NCI-H2029 treated with DMSO at 0.1 percent for 48 hours (cell line): ENCODE measurements around the gene CENPP.
"Not testable (repeated sequence)": the region's sequence is repeated elsewhere in the genome, so short reads cannot be mapped to it uniquely, and the experiment has no call there.

Source experiments
- DNase-seq: peaks from one replicate; lab custom pipeline; 2025; lab: John Stamatoyannopoulos, UW

The CENPP gene

GRCh38 chr9:92616199-92616641, 290.5 kb downstream of the CENPP start:
- no peak for DNase-seq

DNA sequence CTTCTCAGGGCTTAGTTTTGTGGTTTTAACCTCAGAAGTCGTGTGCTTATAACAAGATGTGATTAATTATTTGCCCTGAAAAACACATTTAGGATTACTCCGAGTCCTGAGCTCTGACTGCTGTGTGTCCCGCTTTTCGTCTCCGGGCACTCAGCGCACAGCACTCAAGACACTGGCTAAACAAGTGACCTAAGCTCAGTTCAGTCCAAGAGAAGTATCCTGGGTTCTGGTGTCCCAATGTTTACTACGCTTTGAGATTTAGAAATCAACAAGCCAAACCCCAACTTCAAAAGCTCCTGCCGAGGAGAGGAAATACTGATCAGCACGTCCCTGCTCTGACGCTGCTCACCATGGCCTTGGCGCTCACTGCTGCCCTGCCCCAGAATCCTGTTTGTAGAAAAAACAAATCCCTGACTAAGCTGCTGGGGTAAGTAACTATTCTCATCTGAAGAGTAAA, 290.9 kb downstream of the CENPP start:
- no peak for DNase-seq

DNA sequence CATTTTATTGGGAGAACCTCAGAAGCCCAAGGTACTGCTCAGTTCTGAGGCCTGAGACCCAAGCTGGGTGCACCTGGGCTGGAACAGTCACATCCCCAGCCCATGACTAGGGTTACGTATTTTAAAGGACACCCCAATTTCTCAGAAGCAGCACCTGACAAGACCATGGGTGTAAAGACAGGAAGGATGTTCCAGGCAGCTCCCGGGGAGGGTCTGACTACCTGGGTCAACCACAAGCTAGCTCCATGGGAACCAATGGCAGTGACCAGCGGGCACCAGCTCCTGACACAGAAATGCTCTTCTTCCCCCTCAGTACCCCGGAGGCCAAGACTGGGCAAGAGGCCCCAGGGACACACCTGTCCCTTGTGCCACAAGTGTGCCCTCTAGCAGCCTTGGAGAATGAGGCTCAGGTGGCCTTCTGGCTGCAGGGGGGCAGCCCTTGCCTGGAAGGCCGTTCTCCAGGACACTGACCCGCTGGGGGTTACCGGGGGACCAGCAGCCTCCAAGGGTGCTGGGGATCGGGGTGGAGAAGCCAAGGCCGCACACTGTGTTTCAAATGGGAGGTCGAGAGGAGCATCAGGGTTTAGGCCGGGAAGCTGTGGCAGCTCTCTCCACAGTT, 291.6 kb downstream of the CENPP start:
- no peak for DNase-seq

GRCh38 chr9:92617951-92618510, 292.3 kb downstream of the CENPP start:
- no peak for DNase-seq

DNA sequence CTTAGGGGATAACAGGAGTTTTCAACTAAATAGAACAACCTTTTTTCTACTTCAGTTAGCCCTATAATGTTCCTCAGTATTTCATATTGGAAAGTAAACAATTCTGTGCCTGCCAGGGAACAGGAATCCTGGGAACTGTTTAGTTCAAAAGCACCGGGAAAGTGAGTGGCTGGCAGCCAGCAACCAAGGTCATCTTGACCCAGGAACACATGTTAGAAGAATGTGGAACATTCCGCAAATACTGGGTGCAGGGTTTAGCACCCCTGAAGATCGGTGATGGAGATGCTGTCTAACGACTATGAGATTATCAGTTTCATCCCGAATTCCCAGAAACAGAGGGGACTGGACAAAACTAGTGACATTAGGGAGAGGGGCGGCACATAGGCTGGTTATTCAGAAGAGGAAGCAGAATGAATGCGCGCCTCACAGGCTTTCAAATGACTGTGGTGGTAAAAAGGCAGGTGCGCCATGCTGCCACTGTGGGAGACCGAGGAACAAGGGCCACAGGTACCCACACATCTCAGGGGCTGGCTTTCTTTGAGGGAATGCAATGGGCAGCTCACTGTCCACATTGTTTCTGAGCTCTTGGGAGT, 293.0 kb downstream of the CENPP start:
- no peak for DNase-seq

- DNase-seq = no peak
These were observed 294.0 kb downstream of the CENPP start for GRCh38 chr9:92619601-92620300.

DNA sequence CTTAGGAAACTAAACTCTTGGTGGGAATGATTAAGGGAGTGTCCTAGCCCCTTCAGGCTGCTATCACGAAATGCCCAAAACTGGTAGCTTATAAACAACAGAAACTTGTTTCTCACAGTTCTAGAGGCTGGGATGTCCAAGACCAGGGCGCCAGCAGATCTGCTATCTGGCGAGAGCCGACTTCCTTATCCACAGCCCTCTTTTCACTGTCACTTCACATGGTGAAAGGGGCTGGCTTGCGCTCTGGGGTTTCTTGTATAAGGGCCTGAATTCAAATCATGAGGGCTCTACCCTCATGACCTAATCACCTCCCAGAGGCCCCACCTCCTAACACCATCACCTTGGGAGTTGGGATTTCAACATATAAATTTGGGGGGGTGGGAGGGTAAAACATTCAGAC, 295.1 kb downstream of the CENPP start:
- DNase-seq = no peak

DNA sequence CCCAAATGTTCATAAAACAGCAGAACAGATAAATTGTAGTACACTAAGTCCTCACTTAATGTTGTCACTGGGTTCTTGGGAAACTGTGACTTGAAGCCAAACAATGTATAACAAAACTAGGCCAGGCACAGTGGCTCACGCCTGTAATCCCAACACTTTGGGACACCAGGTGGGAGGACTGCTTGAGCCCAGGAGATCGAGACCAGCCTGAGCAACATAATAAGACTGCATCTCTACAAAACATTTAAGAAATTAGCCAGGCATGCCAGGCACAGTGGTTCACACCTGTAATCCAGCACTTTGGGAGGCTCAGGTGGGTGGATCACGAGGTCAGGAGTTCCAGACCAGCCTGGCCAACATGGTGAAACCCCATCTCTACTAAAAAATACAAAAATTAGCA, 298.2 kb downstream of the CENPP start:
- not testable (repeated sequence) for DNase-seq

DNA sequence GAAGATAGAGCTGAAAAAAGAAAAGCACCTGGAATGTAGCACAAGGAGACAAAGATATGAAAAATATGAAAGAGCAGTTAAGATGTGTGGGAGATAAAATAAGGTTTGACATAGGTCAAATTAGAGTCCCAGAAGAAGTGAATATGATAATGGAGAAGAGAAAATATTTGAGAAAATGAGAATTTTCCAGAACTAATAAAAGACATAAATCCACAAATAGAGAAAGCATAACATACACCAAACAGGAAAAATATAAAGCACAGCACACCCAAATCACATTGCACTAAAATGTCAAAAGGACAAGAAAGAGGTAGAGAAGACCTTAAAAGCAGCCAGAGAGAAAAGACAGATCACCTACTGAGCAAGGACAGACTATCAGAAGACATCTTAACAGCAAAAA, 300.7 kb downstream of the CENPP start:
- DNase-seq = no peak

DNA sequence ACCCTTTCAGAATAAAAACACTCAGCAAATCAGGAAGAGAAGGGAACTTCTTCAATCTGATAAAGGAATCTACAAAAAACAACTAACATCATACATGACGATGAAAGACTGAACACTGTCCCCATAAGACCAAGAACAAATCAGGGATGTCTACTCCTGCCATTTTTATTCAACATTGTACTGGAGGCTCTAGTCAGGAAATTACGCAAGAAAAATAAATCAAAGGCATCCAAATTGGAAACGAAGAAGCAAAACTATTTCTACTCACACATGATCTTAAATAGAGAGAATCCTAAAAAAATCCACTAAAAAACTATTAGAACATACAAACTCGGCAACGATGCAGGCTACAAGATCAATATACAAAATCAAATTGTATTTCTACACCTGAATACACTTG, 301.9 kb downstream of the CENPP start:
- no peak for DNase-seq

- no peak for DNase-seq
These were observed 305.9 kb downstream of the CENPP start for GRCh38 chr9:92631452-92632343.

GRCh38 chr9:92632641-92633040, 306.9 kb downstream of the CENPP start:
- no peak for DNase-seq

DNA sequence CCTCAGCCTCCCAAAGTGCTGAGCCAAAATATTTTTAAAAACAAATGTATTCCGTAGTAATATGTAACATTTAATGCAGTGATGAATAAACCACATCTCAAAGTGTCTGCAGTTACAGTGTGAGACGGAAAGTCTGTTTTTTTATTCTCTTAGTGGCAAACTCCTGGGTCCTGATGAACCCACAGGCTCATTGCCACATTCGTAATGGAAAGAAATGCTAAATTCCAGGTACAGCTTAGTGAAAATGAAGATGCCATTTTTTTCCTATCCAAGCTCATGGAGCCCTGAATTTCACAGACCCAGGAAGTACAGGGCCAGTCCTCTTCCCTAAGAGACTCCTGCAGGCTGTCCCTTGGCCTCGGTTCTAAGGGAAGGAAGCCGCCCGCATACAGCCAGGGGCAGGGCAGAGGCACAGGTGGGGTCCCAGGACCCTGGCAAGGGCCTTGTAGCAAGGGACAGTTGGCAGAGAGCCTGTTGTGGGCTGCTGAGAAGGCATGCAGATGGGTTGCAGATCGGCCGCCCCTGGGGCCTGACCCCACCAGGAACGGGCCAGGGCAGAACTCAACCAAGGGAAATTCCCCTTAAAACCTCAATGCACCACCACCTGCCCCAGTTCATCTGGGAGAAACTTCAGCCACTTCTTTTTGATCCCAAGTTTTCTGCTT, 308.0 kb downstream of the CENPP start:
- no peak for DNase-seq

- peak; percentile 29 for DNase-seq
These were observed 309.2 kb downstream of the CENPP start for GRCh38 chr9:92634712-92635605.

DNA sequence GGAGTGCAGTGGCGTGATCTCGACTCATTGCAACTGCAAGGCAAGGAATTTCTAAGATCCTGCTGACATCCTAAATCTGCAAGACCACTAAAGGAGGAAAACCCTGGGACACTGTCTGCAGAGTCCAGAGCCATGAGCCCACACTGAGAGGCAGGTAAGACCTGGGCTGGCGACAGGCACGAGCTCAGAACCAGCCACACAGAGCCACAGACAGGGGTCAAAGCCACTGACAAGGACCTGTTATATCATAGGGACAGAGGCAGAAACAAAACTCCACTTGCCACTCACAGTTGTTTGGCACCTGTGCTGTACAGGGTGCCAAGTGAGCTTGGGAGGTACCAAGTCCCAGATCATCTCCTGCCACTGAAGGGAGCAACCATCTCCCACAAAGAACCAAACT, 310.0 kb downstream of the CENPP start:
- no peak for DNase-seq

GRCh38 chr9:92636627-92637026, 310.9 kb downstream of the CENPP start:
- DNase-seq = no peak

GRCh38 chr9:92637326-92637725, 311.6 kb downstream of the CENPP start:
- no peak for DNase-seq

DNA sequence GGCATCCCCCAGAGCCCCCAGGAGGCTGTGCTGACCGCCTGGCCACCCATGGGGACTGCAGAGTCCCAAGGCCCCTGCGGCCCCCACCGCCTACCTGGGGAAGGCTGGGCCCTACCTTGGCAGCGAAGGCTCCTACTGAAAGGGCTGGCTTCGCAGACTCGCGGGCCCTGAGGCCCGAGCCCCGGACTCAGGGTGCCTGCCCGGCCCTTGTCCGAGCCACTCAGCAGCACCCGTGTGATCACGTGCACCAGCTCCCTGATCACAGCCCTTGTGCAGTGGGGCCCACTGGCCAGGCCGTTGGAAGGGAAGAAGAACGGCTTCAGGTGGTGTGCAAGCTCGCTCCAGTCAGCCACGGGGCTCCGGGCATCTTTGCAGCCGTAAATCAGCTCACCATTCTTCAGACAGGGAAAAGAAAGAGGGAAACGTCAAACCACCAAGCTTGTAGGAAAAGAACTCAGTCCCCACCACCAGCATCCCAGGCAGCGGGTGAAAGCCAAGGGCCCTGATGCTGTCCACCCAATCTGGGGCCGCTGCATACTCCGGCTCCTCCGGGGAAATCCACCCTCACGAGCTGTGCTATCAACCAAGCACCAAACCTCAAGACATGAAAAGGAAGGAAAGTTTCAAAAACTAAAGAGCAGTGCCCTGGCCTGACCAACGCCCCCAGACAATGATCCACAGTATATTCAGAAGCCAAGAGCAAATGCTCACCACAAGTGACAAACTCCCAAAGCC, 312.3 kb downstream of the CENPP start:
- no peak for DNase-seq

- no peak for DNase-seq
These were observed 312.9 kb downstream of the CENPP start for GRCh38 chr9:92638621-92639101.

- no peak for DNase-seq
These were observed 313.4 kb downstream of the CENPP start for GRCh38 chr9:92639124-92639523.
